ENCODE results near the gene CREG2.

CREG2 gene

DNA sequence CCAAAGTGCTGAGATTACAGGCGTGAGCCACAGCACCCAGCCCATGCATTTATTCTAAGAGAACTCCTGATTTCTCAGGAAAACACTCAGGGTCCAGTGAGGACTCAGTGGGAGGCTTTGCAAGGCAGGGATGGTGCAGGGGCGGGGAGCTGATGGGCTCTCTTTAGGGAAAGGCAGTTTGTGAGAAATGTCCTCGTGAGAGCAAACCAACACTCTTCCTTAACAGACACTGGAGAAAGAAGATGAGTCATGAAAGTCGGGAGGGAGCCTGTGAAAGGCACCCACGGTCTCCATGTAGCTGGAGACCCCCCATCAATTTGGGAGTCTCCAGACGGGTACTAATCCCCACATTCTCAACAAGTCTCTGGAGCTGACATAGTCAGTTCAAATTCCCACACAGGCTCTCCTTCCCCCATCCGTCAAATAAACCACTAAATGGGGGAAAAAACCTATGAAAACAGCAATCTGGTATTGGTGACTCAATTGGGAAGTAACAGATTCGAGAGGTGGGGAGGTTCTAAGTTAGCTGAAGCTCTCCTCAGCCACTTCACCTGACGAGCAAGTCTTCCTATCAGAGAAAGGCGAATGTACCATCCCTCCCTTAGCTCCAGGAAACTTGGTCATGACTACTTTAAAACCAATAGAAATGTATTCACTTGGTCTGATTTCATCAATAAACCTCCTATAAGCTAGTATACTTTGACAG is 11.0 kb upstream of the CREG2 start:
- WGBS, 2 donors (ENCODE audit: extremely low coverage in 2 of 2, insufficient read length in 2 of 2, insufficient replicate concordance in 1 of 2): no CpG with 5 or more reads among the region's 10 CpGs
- Histone ChIP-seq H2BK12ac (ENCODE audit: low read length) (no peak overlapping the region), H3K4me2 (ENCODE audit: insufficient read depth, low read length, poor library complexity, severe bottlenecking) (no peak overlapping the region), H3K4ac (ENCODE audit: low read length) (no peak overlapping the region), H3K9ac (ENCODE audit: low read depth, low read length, poor library complexity) (no peak overlapping the region), H2AFZ (ENCODE audit: low read length) (no peak overlapping the region), H4K8ac (ENCODE audit: low read depth, low read length) (no peak overlapping the region), H3K79me1 (ENCODE audit: low read depth, low read length) (no peaks in the 10 kb centered on the region), H2BK120ac (ENCODE audit: low read depth, low read length) (no peak overlapping the region), H3K27me3 (ENCODE audit: control insufficient read depth in 3 of 3, insufficient read depth in 3 of 3, low read depth in 1 of 3, low read length in 3 of 3) (peaks cover 0 to 39% (median 0%) of the 10 kb centered on the region in 3 experiments), H2BK5ac (ENCODE audit: low read length) (no peak overlapping the region), H3K27ac (replicated peaks; ENCODE audit: low read length) (no peak overlapping the region), H3K9me3 (replicated peaks in 1 of 2; ENCODE audit: control insufficient read depth in 2 of 2, insufficient read depth in 1 of 2, low read depth in 1 of 2, low read length in 2 of 2) (peaks cover 0 to 2% of the 10 kb centered on the region in 2 donors), H3K23ac (ENCODE audit: low read depth, low read length, poor library complexity) (no peak overlapping the region), H2BK15ac (ENCODE audit: low read length) (no peak overlapping the region), H3K36me3 (replicated peaks in 1 of 2; ENCODE audit: control insufficient read depth in 2 of 2, insufficient read depth in 2 of 2, low read length in 2 of 2) (no peaks in the 10 kb centered on the region), H4K91ac (ENCODE audit: low read depth, low read length, poor library complexity) (no peak overlapping the region), H3K18ac (ENCODE audit: low read length) (no peak overlapping the region), H3K4me3 (ENCODE audit: low read length in 2 of 2) (no peak overlapping the region), H2AK5ac (ENCODE audit: low read depth, low read length) (no peak overlapping the region), H3K4me1 (ENCODE audit: control insufficient read depth in 2 of 2, insufficient read depth in 1 of 2, low read depth in 1 of 2, low read length in 2 of 2) (peaks cover 0 to 14% of the 10 kb centered on the region in 2 donors), H3K14ac (ENCODE audit: low read length) (no peak overlapping the region)
- DNase-seq (ENCODE audit: low spot score): no peak

- no peak overlapping the region for H4K8ac ChIP-seq (ENCODE audit: low read depth, low read length)
- H2AK5ac ChIP-seq (ENCODE audit: low read depth, low read length): no peak overlapping the region
- no peaks in the 10 kb centered on the region for H3K9me3 ChIP-seq (replicated peaks in 1 of 2; ENCODE audit: control insufficient read depth in 2 of 2, insufficient read depth in 1 of 2, low read depth in 1 of 2, low read length in 2 of 2)
- DNase-seq (ENCODE audit: low spot score): no peak
- H3K27me3 ChIP-seq (ENCODE audit: control insufficient read depth in 3 of 3, insufficient read depth in 3 of 3, low read depth in 1 of 3, low read length in 3 of 3): peaks cover 0 to 31% (median 0%) of the 10 kb centered on the region in 3 experiments
- no peak overlapping the region for H2AFZ ChIP-seq (ENCODE audit: low read length)
- no peak overlapping the region for H2BK120ac ChIP-seq (ENCODE audit: low read depth, low read length)
- H3K27ac ChIP-seq (replicated peaks; ENCODE audit: low read length): no peak overlapping the region
- no peak overlapping the region for H3K14ac ChIP-seq (ENCODE audit: low read length)
- H3K4me2 ChIP-seq (ENCODE audit: insufficient read depth, low read length, poor library complexity, severe bottlenecking): no peak overlapping the region
- no peak overlapping the region for H2BK5ac ChIP-seq (ENCODE audit: low read length)
- no peaks in the 10 kb centered on the region for H3K36me3 ChIP-seq (replicated peaks in 1 of 2; ENCODE audit: control insufficient read depth in 2 of 2, insufficient read depth in 2 of 2, low read length in 2 of 2)
- no peak overlapping the region for H3K18ac ChIP-seq (ENCODE audit: low read length)
- H2BK12ac ChIP-seq (ENCODE audit: low read length): no peak overlapping the region
- no CpG with 5 or more reads among the region's 2 CpGs for WGBS, 2 donors (ENCODE audit: extremely low coverage in 2 of 2, insufficient read length in 2 of 2, insufficient replicate concordance in 1 of 2)
- peaks cover 0 to 14% of the 10 kb centered on the region in 2 donors for H3K4me1 ChIP-seq (ENCODE audit: control insufficient read depth in 2 of 2, insufficient read depth in 1 of 2, low read depth in 1 of 2, low read length in 2 of 2)
- no peak overlapping the region for H3K4ac ChIP-seq (ENCODE audit: low read length)
- H3K23ac ChIP-seq (ENCODE audit: low read depth, low read length, poor library complexity): no peak overlapping the region
- no peak overlapping the region for H3K9ac ChIP-seq (ENCODE audit: low read depth, low read length, poor library complexity)
- H3K4me3 ChIP-seq (ENCODE audit: low read length in 2 of 2): no peak overlapping the region
- H3K79me1 ChIP-seq (ENCODE audit: low read depth, low read length): no peaks in the 10 kb centered on the region
- no peak overlapping the region for H4K91ac ChIP-seq (ENCODE audit: low read depth, low read length, poor library complexity)
- no peak overlapping the region for H2BK15ac ChIP-seq (ENCODE audit: low read length)
Measured at GRCh38 chr2:101396316-101396717, 9.0 kb upstream of the CREG2 start.

DNA sequence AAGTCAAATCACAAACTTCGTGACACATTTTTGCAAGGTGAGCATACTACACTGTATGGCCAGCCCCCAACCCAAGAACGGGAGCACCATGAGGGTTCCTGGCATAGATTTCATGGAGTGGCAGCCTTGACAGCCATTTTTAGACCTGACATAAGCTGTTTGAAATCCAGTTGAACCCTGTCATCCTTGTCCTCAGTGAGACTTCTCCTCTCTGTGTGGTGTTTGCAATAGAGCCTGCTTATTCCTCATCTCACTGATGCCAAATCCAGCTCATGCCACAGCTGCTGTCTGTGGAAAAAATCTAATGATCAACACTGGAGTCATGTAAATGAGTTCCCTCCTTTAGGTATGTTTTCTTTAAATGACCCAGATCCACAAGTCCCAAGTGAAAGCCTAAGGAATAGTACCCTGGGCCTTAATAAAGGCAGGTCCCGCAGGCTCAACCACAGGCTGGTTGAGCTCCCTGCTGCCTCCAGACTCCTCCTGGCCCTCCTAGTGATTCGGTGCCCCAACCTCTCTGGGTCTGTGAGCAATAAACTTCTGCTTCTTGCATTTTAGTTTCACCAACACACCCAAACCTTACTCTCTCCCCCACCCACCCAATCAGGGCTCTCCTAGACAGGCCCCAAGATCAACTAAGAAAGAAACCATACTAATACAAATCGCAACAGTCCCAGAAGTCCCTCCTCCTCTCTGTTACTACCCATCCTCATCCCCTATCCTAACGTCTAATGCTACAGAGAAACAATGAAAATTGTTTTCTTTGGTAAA is 8.4 kb upstream of the CREG2 start:
- Histone ChIP-seq H3K4ac (ENCODE audit: low read length) (no peak overlapping the region), H3K23ac (ENCODE audit: low read depth, low read length, poor library complexity) (no peak overlapping the region), H3K9ac (ENCODE audit: low read depth, low read length, poor library complexity) (no peak overlapping the region), H2BK120ac (ENCODE audit: low read depth, low read length) (no peak overlapping the region), H2BK5ac (ENCODE audit: low read length) (no peak overlapping the region), H3K36me3 (replicated peaks in 1 of 2; ENCODE audit: control insufficient read depth in 2 of 2, insufficient read depth in 2 of 2, low read length in 2 of 2) (no peaks in the 10 kb centered on the region), H3K18ac (ENCODE audit: low read length) (no peak overlapping the region), H3K79me1 (ENCODE audit: low read depth, low read length) (no peaks in the 10 kb centered on the region), H4K8ac (ENCODE audit: low read depth, low read length) (no peak overlapping the region), H3K4me2 (ENCODE audit: insufficient read depth, low read length, poor library complexity, severe bottlenecking) (no peak overlapping the region), H4K91ac (ENCODE audit: low read depth, low read length, poor library complexity) (no peak overlapping the region), H2BK12ac (ENCODE audit: low read length) (no peak overlapping the region), H3K4me3 (ENCODE audit: low read length in 2 of 2) (no peak overlapping the region), H2AFZ (ENCODE audit: low read length) (no peak overlapping the region), H2AK5ac (ENCODE audit: low read depth, low read length) (no peak overlapping the region), H3K14ac (ENCODE audit: low read length) (no peak overlapping the region), H2BK15ac (ENCODE audit: low read length) (no peak overlapping the region), H3K4me1 (ENCODE audit: control insufficient read depth in 2 of 2, insufficient read depth in 1 of 2, low read depth in 1 of 2, low read length in 2 of 2) (peaks cover 0 to 11% of the 10 kb centered on the region in 2 donors), H3K9me3 (replicated peaks in 1 of 2; ENCODE audit: control insufficient read depth in 2 of 2, insufficient read depth in 1 of 2, low read depth in 1 of 2, low read length in 2 of 2) (no peaks in the 10 kb centered on the region), H3K27ac (replicated peaks; ENCODE audit: low read length) (no peak overlapping the region), H3K27me3 (ENCODE audit: control insufficient read depth in 3 of 3, insufficient read depth in 3 of 3, low read depth in 1 of 3, low read length in 3 of 3) (peaks cover 0 to 25% (median 0%) of the 10 kb centered on the region in 3 experiments)
- DNase-seq (ENCODE audit: low spot score): no peak
- no CpG with 5 or more reads among the region's 6 CpGs for WGBS, 2 donors (ENCODE audit: extremely low coverage in 2 of 2, insufficient read length in 2 of 2, insufficient replicate concordance in 1 of 2)

GRCh38 chr2:101388232-101388631 is 929 bp upstream of the CREG2 start:
- H3K4me2 ChIP-seq (ENCODE audit: insufficient read depth, low read length, poor library complexity, severe bottlenecking): no peak overlapping the region
- no peak overlapping the region for H2BK15ac ChIP-seq (ENCODE audit: low read length)
- H2AFZ ChIP-seq (ENCODE audit: low read length): no peak overlapping the region
- H2BK5ac ChIP-seq (ENCODE audit: low read length): no peak overlapping the region
- no peak overlapping the region for H3K4me3 ChIP-seq (ENCODE audit: low read length in 2 of 2)
- no peaks in the 10 kb centered on the region for H3K79me1 ChIP-seq (ENCODE audit: low read depth, low read length)
- peaks cover 8 to 48% (median 27%) of the 10 kb centered on the region in 3 experiments for H3K27me3 ChIP-seq (ENCODE audit: control insufficient read depth in 3 of 3, insufficient read depth in 3 of 3, low read depth in 1 of 3, low read length in 3 of 3)
- no peak overlapping the region for H2AK5ac ChIP-seq (ENCODE audit: low read depth, low read length)
- H2BK12ac ChIP-seq (ENCODE audit: low read length): no peak overlapping the region
- H3K9ac ChIP-seq (ENCODE audit: low read depth, low read length, poor library complexity): no peak overlapping the region
- no peak overlapping the region for H3K27ac ChIP-seq (replicated peaks; ENCODE audit: low read length)
- H3K18ac ChIP-seq (ENCODE audit: low read length): no peak overlapping the region
- no peaks in the 10 kb centered on the region for H3K36me3 ChIP-seq (replicated peaks in 1 of 2; ENCODE audit: control insufficient read depth in 2 of 2, insufficient read depth in 2 of 2, low read length in 2 of 2)
- no peak overlapping the region for H4K91ac ChIP-seq (ENCODE audit: low read depth, low read length, poor library complexity)
- no peak overlapping the region for H3K14ac ChIP-seq (ENCODE audit: low read length)
- no peak overlapping the region for H4K8ac ChIP-seq (ENCODE audit: low read depth, low read length)
- peaks cover 4% of the 10 kb centered on the region in 2 donors for H3K4me1 ChIP-seq (ENCODE audit: control insufficient read depth in 2 of 2, insufficient read depth in 1 of 2, low read depth in 1 of 2, low read length in 2 of 2)
- no peak overlapping the region for H3K4ac ChIP-seq (ENCODE audit: low read length)
- no peak overlapping the region for H2BK120ac ChIP-seq (ENCODE audit: low read depth, low read length)
- no peaks in the 10 kb centered on the region for H3K9me3 ChIP-seq (replicated peaks in 1 of 2; ENCODE audit: control insufficient read depth in 2 of 2, insufficient read depth in 1 of 2, low read depth in 1 of 2, low read length in 2 of 2)
- H3K23ac ChIP-seq (ENCODE audit: low read depth, low read length, poor library complexity): no peak overlapping the region
- WGBS, 2 donors (ENCODE audit: extremely low coverage in 2 of 2, insufficient read length in 2 of 2, insufficient replicate concordance in 1 of 2): no CpG with 5 or more reads among the region's 4 CpGs
- DNase-seq (ENCODE audit: low spot score): no peak
